Muscle layer of colon (tissue), 2 donors: ENCODE results near the gene LEFTY2.

Source experiments
- H3K27ac ChIP-seq: one replicate; pipeline ENCODE4 v1.7.0; 2013; ENCODE audit warnings: low read depth, mild to moderate bottlenecking, low read length, moderate library complexity
- H3K27me3 ChIP-seq, 2 donors: one replicate each; pipeline ENCODE4 v1.7.0; 2013; ENCODE audit warnings: low read length in 2 of 2, mild to moderate bottlenecking in 2 of 2; ENCODE audit not compliant: insufficient read depth in 2 of 2, control insufficient read depth in 1 of 2
- H3K36me3 ChIP-seq: one replicate; pipeline ENCODE4 v1.7.0; 2013; ENCODE audit warnings: mild to moderate bottlenecking, low read length; ENCODE audit not compliant: insufficient read depth
- H3K4me1 ChIP-seq: one replicate; pipeline ENCODE4 v1.7.0; 2013; ENCODE audit warnings: mild to moderate bottlenecking, low read length; ENCODE audit not compliant: insufficient read depth
- H3K4me3 ChIP-seq, 2 donors: one replicate each; pipeline ENCODE4 v1.7.0; 2013; ENCODE audit warnings: low read length in 2 of 2, low read depth in 1 of 2, mild to moderate bottlenecking in 1 of 2, moderate library complexity in 1 of 2
- H3K9ac ChIP-seq: one replicate; pipeline ENCODE4 v1.7.0; 2013; ENCODE audit warnings: low read length
- H3K9me3 ChIP-seq: one replicate; pipeline ENCODE4 v1.7.0; 2013; ENCODE audit warnings: mild to moderate bottlenecking, low read length
- donor health status: abdominal sarcoma.
- donor health status: Adenocarcinoma of cecum.

Gene LEFTY2

GRCh38 chr1:225923692-225924555 is 17.1 kb downstream of the LEFTY2 start, which contains the start of gene PYCR2:
Gene PYCR2, minus strand, starts transcription at chr1:225924250. Its CDS starts 140 bp downstream, at chr1:225924110.
- H3K9ac ChIP-seq = peak within 1 kb of the TSS; percentile 93
- H3K4me3 ChIP-seq = peak within 1 kb of the TSS; percentile 95 to 97
- H3K27ac ChIP-seq = peak within 1 kb of the TSS; percentile 97
- no peaks in the 10 kb centered on the region for H3K9me3 ChIP-seq
- H3K27me3 ChIP-seq = no peaks in the 10 kb centered on the region
- peaks cover 14% of the 10 kb centered on the region for H3K4me1 ChIP-seq
- H3K36me3 ChIP-seq = peaks cover 7% of the 10 kb centered on the region

GRCh38 chr1:225923381-225923691 is 17.7 kb downstream of the LEFTY2 start:
- H3K4me1 ChIP-seq = peaks cover 14% of the 10 kb centered on the region
- peak overlapping the region; percentile 97 for H3K27ac ChIP-seq
- H3K9ac ChIP-seq = peak overlapping the region; percentile 93
- H3K27me3 ChIP-seq = no peaks in the 10 kb centered on the region
- H3K36me3 ChIP-seq = peaks cover 11% of the 10 kb centered on the region
- H3K4me3 ChIP-seq = peak overlapping the region; percentile 95 to 97
- H3K9me3 ChIP-seq = no peaks in the 10 kb centered on the region

GRCh38 chr1:225921734-225922709 is 19.0 kb downstream of the LEFTY2 start:
- H3K4me1 ChIP-seq = peaks cover 14% of the 10 kb centered on the region
- no peaks in the 10 kb centered on the region for H3K27me3 ChIP-seq
- no peak overlapping the region for H3K9ac ChIP-seq
- no peak overlapping the region for H3K4me3 ChIP-seq
- no peaks in the 10 kb centered on the region for H3K9me3 ChIP-seq
- H3K36me3 ChIP-seq = peaks cover 17% of the 10 kb centered on the region
- no peak overlapping the region for H3K27ac ChIP-seq

- Histone ChIP-seq H3K9ac (no peak overlapping the region), H3K36me3 (peaks cover 22% of the 10 kb centered on the region)
These were observed 21.1 kb downstream of the LEFTY2 start for GRCh38 chr1:225919906-225920305.

GRCh38 chr1:225918280-225918679 is 22.7 kb downstream of the LEFTY2 start:
- no peak overlapping the region for H3K27ac ChIP-seq
- no peaks in the 10 kb centered on the region for H3K9me3 ChIP-seq
- peaks cover 11% of the 10 kb centered on the region for H3K4me1 ChIP-seq
- no peak overlapping the region for H3K9ac ChIP-seq
- no peak overlapping the region for H3K4me3 ChIP-seq
- H3K27me3 ChIP-seq = no peaks in the 10 kb centered on the region
- peaks cover 22% of the 10 kb centered on the region for H3K36me3 ChIP-seq

More at GRCh38 chr1:225919906-225920305, 21.1 kb downstream of the LEFTY2 start:
- H3K9me3 ChIP-seq = no peaks in the 10 kb centered on the region
- peaks cover 14% of the 10 kb centered on the region for H3K4me1 ChIP-seq
- H3K27ac ChIP-seq = peak overlapping the region; percentile 7
- no peak overlapping the region for H3K4me3 ChIP-seq
- no peaks in the 10 kb centered on the region for H3K27me3 ChIP-seq

GRCh38 chr1:225917536-225917935 is 23.5 kb downstream of the LEFTY2 start:
- Histone ChIP-seq H3K27me3 (no peaks in the 10 kb centered on the region), H3K9ac (no peak overlapping the region), H3K27ac (no peak overlapping the region), H3K4me3 (no peak overlapping the region), H3K4me1 (peaks cover 4% of the 10 kb centered on the region), H3K36me3 (peaks cover 27% of the 10 kb centered on the region), H3K9me3 (no peaks in the 10 kb centered on the region)

- Histone ChIP-seq H3K36me3 (peaks cover 27% of the 10 kb centered on the region), H3K4me1 (no peaks in the 10 kb centered on the region), H3K9ac (no peak overlapping the region), H3K27ac (no peak overlapping the region), H3K4me3 (no peak overlapping the region), H3K27me3 (no peaks in the 10 kb centered on the region), H3K9me3 (no peaks in the 10 kb centered on the region)
These were observed 23.9 kb downstream of the LEFTY2 start for GRCh38 chr1:225917101-225917500.

GRCh38 chr1:225915538-225915991 is 25.5 kb downstream of the LEFTY2 start:
- H3K27ac ChIP-seq = no peak overlapping the region
- no peaks in the 10 kb centered on the region for H3K9me3 ChIP-seq
- no peak overlapping the region for H3K4me3 ChIP-seq
- H3K4me1 ChIP-seq = no peaks in the 10 kb centered on the region
- no peak overlapping the region for H3K9ac ChIP-seq
- no peaks in the 10 kb centered on the region for H3K27me3 ChIP-seq
- peaks cover 21% of the 10 kb centered on the region for H3K36me3 ChIP-seq

- peaks cover 20% of the 10 kb centered on the region for H3K36me3 ChIP-seq
- no peak overlapping the region for H3K27ac ChIP-seq
- H3K4me3 ChIP-seq = no peak overlapping the region
- H3K27me3 ChIP-seq = no peaks in the 10 kb centered on the region
- H3K9ac ChIP-seq = no peak overlapping the region
- no peaks in the 10 kb centered on the region for H3K4me1 ChIP-seq
- H3K9me3 ChIP-seq = no peaks in the 10 kb centered on the region
These were observed 26.1 kb downstream of the LEFTY2 start for GRCh38 chr1:225914947-225915346.

GRCh38 chr1:225914391-225914790 is 26.6 kb downstream of the LEFTY2 start:
- Histone ChIP-seq H3K9ac (no peak overlapping the region), H3K4me1 (no peaks in the 10 kb centered on the region), H3K27me3 (no peaks in the 10 kb centered on the region), H3K36me3 (peaks cover 20% of the 10 kb centered on the region), H3K9me3 (no peaks in the 10 kb centered on the region), H3K4me3 (no peak overlapping the region), H3K27ac (no peak overlapping the region)
